Measurements from ENCODE around the gene HAGHL.

DNA sequence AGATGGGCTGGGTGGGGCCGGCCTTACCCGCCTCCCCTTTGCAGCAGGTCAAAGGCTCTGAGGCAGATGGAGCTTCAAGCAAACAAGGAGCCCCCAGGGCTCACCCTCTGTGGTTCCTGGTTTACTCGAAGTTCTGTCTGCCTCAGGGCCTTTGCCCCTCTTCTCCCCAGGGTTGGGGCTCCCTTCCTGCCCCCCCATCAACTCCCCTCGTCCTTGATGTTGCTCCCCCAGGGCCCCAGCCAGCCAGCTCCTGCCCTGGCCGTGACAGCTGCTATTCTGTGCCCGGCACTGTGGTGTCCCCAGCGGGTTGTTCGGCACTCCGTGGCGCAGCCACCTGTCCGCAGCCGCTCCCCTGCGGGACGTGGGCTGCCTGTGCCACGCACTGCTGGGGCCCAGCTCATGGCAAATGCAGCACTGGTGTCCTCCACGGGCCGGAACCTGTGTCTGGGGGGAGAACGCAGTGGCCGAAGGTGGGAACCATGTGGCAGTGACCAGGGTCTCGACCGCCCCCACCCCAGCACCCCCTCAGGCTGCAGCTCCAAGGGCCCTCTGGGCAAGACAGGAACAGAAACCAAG, 16.3 kb upstream of the HAGHL start:
- TF ChIP-seq, protein P1, sequence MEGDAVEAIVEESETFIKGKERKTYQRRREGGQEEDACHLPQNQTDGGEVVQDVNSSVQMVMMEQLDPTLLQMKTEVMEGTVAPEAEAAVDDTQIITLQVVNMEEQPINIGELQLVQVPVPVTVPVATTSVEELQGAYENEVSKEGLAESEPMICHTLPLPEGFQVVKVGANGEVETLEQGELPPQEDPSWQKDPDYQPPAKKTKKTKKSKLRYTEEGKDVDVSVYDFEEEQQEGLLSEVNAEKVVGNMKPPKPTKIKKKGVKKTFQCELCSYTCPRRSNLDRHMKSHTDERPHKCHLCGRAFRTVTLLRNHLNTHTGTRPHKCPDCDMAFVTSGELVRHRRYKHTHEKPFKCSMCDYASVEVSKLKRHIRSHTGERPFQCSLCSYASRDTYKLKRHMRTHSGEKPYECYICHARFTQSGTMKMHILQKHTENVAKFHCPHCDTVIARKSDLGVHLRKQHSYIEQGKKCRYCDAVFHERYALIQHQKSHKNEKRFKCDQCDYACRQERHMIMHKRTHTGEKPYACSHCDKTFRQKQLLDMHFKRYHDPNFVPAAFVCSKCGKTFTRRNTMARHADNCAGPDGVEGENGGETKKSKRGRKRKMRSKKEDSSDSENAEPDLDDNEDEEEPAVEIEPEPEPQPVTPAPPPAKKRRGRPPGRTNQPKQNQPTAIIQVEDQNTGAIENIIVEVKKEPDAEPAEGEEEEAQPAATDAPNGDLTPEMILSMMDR (IDR thresholded peaks at IDR 0.05) = no peak
- TF ChIP-seq EP300 (IDR thresholded peaks at IDR 0.05) = no peak
